Measurements from ENCODE around the gene PEX10.

DNA sequence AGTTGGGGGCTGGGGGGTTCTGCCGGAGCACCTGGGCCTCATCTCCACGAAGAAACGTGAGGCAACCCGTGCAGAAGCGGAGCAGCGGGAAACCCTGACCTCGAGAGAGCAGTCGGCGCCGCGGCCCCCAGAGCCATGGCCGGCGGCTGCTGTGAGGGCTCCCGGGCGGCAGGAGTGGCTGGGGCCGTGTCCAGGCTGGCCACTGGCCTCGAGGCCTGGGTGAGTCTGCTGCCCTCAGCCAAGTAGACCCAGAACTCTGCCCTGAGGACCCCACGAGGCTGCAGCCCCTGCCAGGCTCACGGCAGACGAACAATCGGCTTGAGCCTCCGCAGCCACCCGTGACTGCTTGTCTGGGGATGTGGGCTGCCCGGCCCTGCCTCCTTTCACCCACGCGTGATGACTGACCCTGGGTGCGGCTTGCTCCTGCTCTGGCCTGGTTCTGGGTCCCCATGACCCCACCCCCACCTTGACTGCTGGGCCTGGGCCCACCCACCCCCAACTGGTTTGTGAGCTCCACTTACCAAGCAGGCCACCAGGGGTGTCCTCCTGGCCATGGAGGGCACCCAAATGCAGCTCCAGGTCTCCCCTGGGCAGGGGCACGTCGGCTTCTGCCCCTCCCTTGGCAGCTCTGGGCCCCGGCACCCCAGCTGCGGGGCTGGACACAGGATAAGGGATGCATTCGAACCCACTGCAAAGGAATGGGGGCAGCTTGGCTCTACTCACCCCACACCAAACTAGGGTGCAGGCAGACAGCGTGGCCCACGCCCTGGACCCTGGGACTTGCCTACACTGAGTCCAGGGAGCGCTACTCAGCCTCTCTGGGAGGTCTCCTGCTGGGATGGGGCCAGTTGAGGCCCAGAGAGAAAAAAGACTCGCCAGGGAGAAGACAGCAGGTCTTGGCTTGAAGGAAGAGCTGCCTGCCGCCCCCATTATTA, 55.2 kb downstream of the PEX10 start:
- TF ChIP-seq CTCF (IDR thresholded peaks at IDR 0.05; ENCODE audit: poor library complexity) (no peak), EZH2phosphoT487 (IDR thresholded peaks at IDR 0.05; ENCODE audit: low read depth, severe bottlenecking, unreplicated experiment) (no peak)

Measured in hepatocyte (in vitro differentiated cells).